ENCODE data around the gene OPTC.
"Not testable (repeated sequence)": the region's sequence is repeated elsewhere in the genome, so short reads cannot be mapped to it uniquely, and the experiment has no call there.

The OPTC gene

DNA sequence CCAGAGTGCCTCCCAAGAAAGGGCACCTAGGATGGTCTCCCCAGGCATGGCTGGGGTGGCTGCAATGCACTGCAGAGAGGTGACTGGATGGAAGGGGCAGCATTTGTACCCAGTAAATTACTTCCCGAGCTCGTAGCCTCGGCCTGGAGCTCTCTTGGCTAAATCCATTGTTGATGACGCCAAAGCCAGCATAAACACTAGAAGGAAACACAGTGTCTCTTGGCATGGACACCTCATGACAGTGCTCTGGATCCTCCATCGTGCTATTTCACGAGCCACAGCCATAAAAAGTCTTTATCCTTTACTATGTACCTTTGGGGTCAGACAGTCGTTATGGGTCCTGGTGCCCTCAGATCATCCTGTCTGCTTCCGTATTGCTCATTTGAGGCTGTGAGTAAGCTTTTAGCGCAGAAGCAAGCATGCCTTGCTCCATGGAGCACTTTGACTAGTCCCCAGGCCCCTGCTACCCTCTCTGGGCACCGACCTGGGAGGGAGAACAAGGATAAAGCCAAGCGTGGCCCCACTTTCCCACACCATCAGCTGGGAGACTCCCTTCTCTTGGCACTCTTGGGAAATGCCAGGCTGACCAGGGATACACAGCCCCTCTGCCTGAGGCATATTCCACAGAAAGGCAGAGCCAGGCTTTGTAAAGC is 28.7 kb upstream of the OPTC start:
- no peak for DNase-seq (ENCODE audit: low read depth, low spot score)

DNA sequence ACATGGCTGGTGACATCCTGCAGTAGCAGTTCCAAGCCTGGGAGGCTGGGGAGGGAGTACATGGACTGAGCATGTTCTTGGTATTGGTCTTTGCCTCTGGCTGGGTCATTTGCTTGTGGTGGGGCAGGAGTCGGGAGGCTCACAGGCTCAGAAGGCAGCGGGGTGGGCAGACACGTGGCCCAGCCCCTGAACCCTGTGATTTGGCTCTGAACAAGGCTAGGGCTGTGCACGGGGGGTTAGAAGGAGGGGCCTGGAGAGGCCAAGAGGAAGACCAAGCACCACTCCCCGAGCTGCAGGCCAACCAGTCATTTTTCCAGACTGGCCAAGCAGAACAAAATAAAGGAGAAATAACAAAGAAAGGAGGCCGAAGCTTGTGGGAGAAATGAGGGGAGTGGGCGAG is 28.0 kb upstream of the OPTC start:
- DNase-seq (ENCODE audit: low read depth, low spot score), result no peak

DNA sequence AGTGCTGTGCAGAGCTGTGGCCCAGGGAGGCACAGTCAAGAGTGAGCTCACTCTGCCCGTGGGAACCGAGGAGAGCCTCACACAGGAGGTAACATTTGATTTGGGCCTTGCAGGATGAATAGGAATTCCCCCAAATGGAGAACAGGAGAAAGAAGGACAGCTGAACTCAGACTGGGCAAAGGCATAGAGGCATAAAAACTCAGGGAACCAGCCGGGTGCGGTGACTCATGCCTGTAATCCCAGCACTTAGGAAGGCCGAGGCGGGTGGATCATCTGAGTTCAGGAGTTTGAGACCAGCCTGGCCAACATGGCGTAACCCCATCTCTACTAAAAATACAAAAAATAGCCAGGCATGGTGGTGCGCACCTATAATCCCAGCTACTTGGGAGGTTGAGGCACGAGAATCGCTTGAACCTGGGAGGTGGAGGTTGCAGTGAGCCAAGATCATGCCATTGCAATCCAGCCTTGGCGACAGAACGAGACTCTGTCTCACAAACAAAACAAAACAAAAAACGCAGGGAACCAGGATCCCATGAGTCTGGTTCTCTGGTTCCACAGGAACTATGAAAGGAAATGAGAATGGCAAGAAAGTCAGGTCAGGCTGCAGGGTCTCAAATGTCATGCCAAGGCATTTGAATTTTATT is 26.9 kb upstream of the OPTC start:
- not testable (repeated sequence) for DNase-seq (ENCODE audit: low read depth, low spot score)

DNA sequence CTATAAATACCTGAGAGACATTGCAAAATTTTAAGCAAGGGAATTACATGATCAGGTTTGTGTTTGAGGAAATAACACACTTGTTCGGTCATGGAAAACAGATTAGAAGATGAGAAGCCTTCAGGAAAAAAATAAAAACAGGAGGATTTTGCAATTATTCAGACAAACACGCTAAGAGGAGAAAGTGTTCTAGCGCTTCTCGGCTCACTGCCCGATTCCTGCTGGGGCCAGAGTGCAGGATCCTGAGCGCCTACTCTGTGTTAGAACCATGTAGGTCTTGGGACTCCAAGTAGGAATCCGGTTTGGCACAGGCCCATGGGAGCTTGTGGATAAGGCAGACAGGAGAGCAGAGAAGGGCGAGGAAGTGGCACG is 26.4 kb upstream of the OPTC start:
- DNase-seq (ENCODE audit: low read depth, low spot score), result no peak

DNA sequence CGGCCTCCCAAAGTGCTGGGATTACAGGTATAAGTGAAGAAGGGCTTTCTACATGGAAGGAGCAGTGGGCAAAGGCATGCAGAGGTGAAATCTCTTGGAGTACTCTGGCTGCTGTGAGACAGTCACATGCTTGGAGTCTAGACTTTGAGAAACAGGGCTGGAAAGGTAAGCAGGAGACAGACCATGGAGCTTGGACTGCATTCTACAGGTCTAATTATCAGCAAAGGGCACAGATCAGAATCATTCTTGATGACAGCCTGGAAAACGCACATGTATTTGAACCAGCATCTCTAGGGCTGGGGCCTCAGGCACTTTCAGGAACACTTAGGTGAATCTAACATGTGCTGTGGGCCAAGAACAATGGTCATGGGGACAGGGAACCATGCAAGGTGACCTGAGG is 25.6 kb upstream of the OPTC start:
- no peak for DNase-seq (ENCODE audit: low read depth, low spot score)

DNA sequence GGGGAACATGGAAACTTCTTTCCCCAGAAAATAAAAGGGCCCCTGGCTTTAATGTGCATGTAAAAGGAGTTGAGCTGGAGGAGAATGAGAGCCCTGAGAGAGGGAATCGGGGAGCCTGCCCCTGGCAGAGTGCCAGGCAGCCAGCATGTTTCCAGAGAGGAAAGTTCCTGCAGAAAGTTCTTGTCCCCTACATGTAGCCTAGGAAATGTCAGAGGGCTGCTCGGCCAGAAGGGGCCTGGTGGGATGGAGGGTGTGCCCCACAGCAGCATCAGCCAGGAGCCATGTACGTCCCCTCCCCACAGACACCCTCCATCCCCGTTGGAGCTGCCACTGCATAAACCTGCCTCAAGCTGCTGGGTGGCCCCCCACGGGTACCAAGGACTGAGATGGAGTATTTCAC is 23.7 kb upstream of the OPTC start:
- DNase-seq (ENCODE audit: low read depth, low spot score), result no peak

DNA sequence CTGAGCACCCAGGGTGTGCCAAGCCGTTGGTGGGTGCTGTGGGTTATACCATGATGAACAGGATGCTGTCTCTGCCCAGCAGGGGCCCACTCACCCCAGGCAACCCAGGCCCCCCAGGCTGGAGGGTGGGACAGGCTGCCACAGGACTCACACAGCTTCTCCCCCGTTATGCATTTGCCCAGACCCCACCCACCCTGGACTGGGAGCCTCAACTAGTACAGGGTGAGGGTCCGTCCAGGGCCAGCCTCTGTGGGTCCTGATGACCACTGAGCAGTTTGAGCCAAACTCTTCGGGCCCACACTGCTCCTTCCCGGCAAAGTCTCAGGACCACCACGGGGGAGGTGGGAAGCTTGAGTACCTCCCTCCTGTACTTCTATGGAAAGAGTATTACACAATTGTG is 22.1 kb upstream of the OPTC start:
- DNase-seq (ENCODE audit: low read depth, low spot score), result no peak

DNA sequence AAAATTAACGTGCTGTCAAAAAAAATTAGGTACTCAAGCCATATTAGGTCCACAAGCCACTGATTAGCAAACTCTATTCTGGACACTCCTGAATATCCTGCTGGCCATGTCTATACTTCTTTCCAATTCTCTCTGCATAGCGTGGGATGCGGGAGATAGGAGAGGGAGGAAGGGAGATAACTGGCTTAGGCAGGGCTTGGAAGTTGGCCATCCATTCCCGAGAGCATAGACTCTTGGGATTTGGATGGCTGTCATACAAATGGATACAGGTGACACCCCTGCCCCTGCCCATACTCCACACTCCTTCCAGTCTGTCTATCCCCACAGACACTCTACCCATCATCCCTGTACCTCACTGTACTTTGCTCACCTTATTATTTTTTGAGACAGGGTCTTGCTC is 20.7 kb upstream of the OPTC start:
- DNase-seq (ENCODE audit: low read depth, low spot score), result no peak

DNA sequence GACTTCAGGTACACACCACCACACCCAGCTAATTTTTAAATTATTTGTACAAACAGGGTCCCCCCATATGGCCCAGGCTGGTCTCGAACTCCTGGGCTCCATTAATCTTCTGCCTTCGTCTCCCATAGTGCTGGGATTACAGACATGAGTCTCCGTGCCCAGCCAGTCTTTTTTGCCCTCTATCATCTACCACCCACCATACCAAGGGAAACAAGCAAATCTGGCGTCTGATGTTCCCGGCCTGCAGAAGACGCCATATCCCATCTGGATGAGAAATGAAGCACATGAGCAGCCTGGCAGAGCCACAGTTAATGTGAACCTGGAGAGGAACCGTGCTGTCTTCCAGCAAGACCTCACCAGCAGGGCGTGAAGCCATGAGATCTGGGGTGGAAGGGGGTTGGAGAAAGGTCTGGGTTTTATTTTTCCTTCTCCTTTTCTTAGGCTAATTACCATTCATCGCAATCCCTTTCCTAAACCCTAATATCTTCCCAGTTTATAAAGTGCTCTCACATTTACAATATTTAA is 20.1 kb upstream of the OPTC start:
- no peak for DNase-seq (ENCODE audit: low read depth, low spot score)

DNA sequence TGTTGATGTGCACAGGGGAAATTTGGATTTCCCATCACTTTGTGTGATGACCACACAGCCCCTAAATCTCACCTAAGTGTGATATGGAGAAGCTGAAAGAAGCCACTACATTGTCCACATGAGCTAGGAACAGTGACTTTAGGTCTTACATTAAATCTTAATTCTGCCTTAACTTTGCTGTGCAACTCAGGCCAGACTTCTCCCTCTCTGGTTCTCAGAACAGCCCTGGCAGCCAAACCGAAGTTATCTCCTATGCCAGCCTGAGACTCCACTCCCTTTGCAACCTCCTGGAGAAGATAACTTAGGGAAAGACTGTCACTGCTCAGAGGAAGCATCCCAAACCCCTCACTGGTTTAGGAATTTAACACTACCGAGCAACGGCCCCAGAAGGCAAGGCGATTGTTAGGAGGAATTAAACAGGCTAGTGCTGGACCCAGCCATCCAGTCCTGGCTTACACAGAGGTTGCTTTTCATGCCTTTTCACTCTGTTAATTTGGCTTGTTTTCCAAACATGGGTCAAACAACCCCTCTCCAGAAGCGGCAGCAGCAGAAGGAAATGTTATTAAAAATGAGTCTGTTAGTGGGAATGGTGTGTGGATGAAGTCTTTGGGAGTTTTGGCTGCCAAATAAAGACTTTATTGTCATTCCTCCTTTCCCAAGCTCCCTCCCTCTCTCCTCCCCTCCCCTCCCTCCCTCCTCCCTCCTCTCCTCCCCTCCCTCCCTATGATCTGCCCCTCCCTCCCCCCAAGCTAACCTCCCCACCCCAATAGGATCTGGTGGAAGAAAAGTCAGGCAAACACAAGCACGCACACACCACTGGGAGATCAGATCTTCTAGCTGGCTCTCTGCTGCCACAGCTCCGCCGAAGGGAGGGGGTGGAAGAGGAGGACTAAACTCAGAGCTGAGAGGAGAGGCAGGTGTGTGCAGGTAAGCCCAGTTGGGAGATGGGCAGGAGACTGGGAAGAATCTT is 18.7 kb upstream of the OPTC start, which contains the start of gene PRELP:
TSS of gene PRELP (plus strand) at position 795 of the 970 bp plus-strand sequence. CDS start 7,379 bp downstream, outside the sequence.
- DNase-seq (ENCODE audit: low read depth, low spot score), result no peak

DNA sequence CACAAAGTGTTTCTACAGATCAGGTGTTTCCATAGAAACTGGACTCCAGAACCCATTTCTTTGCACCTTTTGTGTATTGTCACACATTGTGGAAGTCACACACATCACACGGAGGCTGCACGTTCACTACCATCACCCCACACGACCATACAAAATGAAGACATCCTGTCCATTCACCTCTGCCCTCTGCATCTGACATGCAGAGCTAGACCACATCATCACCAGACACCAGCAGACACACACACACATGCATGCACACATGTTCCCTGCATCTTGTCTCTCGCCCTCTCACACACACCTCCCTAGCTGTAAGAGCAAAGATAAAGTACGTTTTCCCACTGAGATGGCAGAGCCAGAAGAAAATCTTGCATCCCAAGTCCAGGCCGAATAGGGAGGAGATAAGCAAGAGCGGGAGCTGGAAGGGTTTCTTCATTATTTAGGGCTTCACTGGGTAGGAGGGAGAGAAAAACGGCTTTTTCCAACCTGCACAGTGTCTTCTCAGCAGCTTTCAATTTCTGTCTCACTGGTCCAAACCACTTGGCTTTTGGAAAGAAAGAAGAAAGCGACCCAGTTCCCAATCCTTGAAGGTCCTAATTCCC is 17.6 kb upstream of the OPTC start:
- no peak for DNase-seq (ENCODE audit: low read depth, low spot score)

DNA sequence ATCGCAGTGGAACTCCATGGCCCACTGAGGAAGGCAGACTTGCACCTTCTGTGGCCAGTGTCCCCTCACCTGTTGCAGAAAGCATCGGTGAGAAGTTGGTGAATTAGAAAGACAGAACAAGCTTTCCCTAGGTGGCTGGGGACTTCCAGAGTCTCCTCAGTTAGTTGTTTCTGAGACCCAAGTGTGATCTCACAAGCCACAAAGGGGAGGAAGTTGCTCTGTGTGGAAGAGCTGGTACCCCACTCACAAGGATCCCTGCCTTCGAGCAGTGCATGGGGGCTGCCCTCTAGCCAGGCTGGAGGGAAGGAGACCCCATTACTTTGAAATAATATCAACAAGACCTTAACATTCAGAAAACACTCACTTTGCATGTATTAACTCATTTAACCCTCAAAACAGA is 16.2 kb upstream of the OPTC start:
- no peak for DNase-seq (ENCODE audit: low read depth, low spot score)

DNA sequence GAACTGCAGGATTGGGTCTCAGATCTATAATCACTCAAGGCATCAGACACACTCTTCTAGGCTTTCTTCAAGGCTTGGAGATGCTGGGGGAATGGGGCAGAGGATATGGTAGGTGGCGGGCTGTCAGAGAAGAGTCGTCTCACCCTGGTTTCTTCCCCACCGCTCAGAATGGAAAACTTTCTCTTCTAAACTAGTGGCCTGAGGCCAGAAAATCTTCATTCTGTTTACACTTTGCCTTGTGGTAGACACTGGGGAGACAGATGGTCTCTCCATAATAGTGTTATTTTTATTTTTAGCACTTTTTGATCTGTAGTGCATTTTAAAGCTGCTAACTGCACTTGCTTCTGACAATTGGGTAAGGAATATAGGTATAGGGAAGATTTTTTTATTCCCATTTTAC is 15.7 kb upstream of the OPTC start:
- no peak for DNase-seq (ENCODE audit: low read depth, low spot score)

DNA sequence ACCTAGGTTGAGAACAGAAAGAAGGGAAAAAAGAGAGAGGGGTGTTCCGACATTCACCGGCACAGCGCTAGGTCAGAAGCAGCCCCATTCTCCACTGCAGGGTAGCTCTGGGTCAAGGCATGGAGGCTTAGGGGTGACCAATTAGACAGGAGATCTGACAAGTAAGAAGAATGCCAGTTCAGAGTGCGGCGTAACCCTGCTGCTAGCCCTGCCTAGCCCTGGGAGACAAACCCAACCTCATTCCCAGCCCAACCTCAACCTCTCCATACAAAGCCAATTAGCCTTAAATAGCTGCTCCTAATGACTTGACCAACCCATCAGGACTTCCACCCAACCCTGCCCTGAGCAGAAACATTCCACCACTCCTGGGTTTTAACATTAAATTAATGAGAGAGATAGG is 15.0 kb upstream of the OPTC start:
- no peak for DNase-seq (ENCODE audit: low read depth, low spot score)

DNA sequence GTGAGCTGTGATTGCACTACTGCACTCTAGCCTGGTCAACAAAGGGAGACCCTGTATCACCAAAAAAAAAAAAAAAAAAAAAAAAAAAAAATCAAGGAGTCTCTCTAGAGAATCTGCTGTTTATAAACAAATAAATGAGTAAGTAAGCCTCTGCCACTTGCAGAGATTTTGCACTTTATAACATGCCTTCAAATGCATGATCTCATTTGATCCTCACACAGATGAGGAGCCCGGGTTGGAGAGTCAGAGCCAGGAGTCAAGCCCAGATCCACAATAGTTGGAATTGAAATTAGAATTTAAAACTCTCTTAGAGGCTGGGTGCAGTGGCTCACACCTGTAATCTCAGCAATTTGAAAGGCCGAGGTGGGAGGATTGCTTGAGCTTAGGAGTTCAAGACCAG is 14.3 kb upstream of the OPTC start:
- no peak for DNase-seq (ENCODE audit: low read depth, low spot score)

DNA sequence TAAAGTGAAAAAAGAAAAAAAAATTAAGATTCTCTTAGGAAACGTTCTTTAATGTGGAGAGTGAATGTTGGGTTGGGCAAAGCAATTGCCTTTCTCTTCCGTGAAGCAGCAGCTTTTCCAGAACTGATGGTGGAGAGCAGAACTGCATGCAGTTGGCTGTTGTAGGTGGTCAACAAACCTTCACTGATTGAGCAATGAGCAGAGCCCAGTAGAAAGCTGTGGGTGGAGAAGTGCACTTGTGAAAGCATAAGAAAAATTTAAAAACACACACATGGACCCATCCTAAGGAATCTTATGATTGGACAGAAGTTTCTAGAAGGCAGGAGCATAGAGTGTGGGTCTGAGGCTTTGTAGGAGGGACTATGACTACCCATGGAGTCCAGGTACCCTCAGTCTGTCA is 13.9 kb upstream of the OPTC start:
- no peak for DNase-seq (ENCODE audit: low read depth, low spot score)

DNA sequence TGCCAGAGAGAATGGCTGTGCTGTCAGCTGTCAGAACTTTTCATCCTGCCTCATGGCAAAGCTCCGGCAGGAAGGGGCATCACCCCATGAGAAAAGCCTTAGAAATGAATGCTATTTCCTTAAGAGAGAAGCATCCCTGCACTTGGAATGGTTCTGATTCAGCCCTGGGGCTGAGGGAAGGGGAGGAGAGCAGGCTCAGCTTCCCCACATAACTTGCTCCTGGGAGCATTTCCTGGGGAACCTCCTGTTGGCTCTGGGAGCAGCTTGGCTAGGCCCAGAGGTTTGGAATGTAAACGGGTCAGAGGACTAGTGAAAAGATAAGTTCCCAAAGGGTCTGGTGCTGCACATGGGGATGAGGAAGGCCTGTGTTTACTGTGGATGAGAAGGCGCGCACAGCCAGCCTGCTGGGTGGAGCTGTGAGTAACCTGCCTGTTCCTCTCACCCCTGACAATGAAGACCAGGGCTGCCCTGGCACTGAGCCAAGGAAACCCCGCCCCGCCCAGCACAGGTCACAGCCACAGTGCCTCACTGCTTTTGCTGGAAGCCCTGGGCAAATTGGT is 13.3 kb upstream of the OPTC start:
- no peak for DNase-seq (ENCODE audit: low read depth, low spot score)

DNA sequence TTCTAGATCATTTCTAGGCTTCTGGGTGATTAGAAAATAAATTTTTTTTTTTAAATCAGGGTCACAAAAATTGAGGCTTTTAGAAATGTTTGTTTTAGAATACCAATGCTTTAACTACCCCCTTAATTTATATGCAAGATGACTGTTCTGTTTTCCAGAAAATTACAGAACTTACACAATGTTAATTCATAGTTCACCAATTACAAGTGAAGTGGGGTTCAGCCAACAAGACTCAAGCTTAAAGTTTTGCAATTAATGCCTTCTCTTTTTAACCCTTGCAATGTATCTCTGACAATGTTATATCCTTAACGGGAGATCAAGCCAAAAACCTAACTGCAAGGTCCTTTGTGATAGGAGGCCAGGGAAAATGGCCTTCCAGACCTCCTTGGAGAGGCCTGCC is 12.8 kb upstream of the OPTC start:
- no peak for DNase-seq (ENCODE audit: low read depth, low spot score)

DNA sequence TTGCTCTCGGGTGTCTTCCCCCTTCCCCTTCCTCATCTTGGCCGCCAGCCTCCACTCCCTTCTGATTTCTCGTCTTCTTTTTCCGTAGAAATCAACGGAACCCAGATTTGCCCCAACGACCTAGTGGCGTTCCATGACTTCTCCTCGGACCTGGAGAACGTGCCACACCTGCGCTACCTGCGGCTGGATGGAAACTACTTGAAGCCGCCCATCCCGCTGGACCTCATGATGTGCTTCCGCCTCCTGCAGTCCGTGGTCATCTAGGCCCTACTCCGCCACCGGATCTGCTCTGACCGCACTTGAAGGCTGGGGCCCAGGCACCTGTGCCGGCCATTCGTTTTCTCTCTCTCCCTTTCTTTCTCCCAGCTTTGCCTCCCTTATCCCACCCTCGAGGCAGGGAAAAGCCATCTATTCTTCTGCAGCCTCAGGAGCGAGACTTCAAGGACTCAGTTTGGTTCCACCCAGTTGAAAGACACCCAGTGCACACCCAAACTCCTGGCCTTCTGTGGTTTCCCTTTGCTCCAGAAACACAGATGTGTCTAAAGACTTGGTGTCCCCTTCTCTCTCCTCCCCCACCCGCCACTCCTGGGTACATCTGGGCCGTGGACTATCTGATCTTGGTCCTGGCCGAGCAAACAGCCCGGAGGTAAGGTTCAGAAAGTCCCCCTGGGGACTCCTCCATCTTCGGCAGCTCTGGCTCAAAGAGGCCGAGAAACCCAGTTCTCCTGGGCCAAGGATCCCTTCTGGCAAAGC is 7.2 kb upstream of the OPTC start:
- no peak for DNase-seq (ENCODE audit: low read depth, low spot score)

DNA sequence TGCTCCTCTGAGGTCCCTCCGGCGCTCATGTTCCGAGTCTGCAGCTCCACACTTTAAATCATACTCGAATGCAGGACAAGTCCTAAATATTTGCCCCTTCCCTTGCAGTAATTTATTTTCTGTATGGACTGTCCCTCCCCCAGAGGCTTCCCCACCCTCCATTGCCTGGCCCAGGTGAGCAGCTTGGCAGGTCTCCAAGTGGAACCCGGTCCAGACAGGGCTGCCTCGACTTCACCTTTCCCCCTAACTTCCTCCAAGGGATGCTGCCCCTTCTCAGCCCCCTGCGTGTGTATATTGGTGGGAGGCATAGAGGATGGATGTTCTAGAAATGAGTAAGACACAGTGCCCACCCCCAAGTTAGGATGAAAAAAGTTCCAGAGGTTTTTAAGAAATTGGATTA is 5.4 kb upstream of the OPTC start:
- DNase-seq (ENCODE audit: low read depth, low spot score), result no peak

DNA sequence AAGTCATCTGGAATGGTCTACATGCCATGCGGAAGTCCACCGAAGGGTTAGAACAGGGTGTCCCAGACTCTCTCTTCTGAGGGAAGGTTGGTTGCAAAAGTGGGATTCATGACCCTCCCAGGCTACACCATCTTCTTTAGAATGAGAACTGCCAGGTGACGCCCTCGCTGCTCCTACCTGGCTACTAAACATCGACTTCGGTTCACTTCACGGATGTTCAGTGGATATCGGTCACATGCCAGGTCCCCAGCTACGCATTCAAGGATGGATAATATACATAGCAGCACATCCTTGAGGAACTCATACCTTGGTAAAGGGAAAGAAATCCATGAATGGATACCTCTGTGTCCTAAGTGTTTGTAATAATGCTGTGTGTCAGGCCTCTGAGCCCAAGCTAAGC is 3.3 kb upstream of the OPTC start:
- DNase-seq (ENCODE audit: low read depth, low spot score), result no peak
